ENCODE data around the gene NCLN.
A peak's percentile ranks its signal among the peaks of the same experiment; 100 is the strongest.
"Not testable (repeated sequence)": the region's sequence is repeated elsewhere in the genome, so short reads cannot be mapped to it uniquely, and the experiment has no call there.

Gene NCLN

GRCh38 chr19:3154957-3155736 lies 30.6 kb upstream of the NCLN start:
- no peak for DNase-seq

GRCh38 chr19:3157096-3157845 lies 28.5 kb upstream of the NCLN start:
- DNase-seq: no peak

- no peak for DNase-seq
Measured at GRCh38 chr19:3159565-3159964, 26.2 kb upstream of the NCLN start.

DNA sequence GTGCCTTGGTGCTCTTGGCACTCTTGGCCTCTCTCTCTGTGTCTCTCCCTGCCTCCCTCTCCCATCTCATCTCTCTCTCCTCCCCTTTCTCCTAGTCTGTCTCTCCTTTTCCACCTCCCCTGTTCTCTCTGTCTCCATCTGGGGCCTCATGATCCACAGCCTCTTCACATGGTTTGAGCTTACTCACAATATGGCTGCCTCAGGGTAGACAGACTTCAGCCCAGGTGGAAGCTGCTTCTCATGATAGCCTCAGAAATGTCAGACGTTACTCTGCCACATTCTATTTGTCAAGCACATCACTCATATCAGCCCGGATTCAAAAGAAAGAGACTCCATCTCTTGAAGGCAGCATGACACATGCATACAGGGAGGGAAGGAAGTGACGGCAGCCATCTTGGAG lies 25.5 kb upstream of the NCLN start:
- DNase-seq: no peak

DNA sequence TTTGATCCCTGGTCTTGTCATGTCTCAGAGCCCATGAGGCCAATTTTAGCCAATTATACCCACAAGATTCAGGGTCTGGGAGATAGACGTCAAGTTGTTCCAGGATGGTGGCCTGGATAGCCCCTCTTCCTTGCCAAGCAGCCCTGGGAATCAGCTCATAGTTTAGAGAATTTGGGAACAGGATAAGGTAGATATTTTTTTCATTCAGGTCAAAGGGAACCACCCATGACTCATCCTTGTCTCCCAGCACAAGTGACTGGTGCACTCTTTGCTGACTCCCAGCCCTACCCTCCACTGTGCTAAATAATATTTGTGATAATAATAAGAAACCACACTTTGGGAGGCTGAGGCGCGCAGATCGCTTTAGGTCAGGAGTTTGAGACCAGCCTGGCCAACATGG lies 24.3 kb upstream of the NCLN start:
- no peak for DNase-seq

GRCh38 chr19:3162418-3163229 lies 23.1 kb upstream of the NCLN start:
- no peak for DNase-seq

- peak in 37 of 56 donors; percentile 2 to 60 (median 23) for DNase-seq
Measured at GRCh38 chr19:3163230-3163886, 22.4 kb upstream of the NCLN start.

DNA sequence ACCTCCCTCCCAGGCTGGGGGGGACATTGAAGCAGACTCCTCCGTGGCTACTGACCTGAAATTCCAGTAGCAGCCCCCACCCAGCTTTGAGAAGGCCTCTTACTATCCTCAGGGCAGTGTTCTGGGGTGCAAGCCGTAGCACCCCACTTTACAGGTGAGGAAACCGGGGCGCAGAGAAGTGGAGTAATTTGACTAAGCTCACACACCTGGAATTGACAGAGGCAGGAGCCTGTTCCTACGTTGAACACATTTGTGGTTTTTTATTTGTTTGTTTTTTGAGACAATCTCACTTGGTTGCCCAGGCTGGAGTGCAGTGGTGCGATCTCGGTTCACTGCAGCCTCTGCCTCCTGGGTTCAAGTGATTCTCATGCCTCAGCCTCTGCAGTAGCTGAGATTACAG lies 21.8 kb upstream of the NCLN start:
- DNase-seq: no peak

GRCh38 chr19:3167533-3168272 lies 18.0 kb upstream of the NCLN start:
- no peak for DNase-seq

DNA sequence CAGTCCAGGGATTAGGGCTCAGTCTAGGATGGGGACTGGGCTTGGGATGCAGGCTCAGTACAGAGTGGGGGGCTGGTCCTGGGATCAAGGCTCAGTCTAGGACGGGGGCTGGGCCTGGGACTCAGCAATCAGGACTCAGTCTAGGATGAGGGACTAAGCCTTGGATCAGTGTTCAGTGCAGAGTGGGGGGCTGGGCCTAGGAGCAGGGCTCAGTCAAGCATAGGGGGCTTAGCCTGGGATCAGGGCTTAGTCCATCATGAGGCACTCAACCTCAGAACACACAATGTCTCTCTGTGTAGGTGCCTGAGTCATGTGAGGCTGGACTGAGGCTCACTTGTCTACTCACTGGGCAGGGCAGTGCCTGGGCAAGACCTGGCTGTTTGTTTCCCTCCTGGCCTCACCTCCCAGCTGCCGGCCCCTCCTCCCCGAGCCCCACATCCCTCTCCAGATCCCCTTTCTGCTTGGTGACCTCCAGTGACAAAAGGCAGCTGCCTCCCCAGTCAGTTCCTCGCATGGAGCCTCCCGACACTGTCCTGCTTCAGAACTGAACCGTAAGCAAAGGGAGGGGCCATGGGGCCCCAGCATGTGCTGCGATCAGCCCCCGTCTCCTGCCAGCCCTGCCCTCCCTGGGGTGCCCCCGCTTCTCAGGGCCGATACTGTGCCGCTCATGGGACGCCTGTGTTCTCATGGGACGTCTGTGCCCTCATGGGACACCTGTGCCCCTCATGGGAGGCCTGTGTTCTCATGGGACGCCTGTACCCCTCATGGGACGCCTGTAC lies 13.6 kb upstream of the NCLN start:
- DNase-seq: no peak

GRCh38 chr19:3172673-3173000 lies 13.1 kb upstream of the NCLN start:
- not testable (repeated sequence) for DNase-seq

DNA sequence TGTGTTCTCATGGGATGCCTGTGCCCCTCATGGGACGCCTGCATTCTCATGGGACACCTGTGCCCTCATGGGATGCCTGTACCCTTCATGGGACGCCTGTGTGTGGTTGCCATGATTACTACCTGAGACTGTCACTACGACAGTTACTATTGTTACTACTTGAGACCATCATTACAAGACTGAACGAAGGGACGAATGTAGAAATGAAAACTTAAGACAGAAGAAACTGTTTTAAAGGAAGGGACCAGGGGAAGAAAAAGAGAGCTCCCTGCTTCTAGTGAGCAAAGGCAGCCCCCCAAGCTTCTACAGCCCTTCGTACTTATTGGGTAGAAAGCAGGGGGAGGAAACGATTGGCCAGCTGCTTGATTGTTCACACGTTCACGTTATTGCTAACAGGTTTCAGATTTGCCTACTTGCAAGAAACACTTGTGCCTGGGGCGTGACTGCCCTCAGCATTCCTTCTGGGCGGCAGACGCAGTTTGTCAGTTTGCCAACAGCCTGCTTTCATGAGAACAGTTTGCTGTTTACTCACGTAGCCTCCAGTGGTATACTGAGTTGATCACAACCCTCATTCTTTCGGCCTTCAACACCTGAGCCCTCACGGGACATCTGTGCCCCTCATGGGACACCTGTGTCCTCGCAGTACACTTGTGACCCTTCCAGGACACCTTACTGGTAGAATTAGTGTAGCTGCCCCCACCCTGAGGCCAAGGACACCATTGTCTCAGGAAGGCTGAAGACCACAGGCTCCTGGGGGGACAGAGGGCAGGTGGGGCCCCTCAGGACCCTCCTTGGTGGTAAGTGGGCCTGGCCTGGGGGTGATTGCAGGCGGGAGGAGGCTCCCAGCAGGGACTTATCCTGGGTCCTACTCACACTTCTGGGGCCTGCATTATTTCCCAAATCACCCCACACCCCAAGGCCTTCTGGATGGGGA lies 9.7 kb upstream of the NCLN start:
- DNase-seq: no peak

- no peak for DNase-seq
Measured at GRCh38 chr19:3176715-3177501, 8.8 kb upstream of the NCLN start.

GRCh38 chr19:3178377-3178972 lies 7.3 kb upstream of the NCLN start, which contains the start of gene S1PR4:
TSS of gene S1PR4 (plus strand) at chr19:3178769. CDS start at chr19:3178793, 24 bp downstream.
- DNase-seq: no peak

- no peak for DNase-seq
Measured at GRCh38 chr19:3178973-3179738, 6.6 kb upstream of the NCLN start.

- DNase-seq: no peak
Measured at GRCh38 chr19:3179739-3180293, 5.9 kb upstream of the NCLN start.
